Stimulated activated CD8-positive, alpha-beta memory T cell treated with anti-CD3 and anti-CD28 coated beads, Interleukin-15, amount 100 ng/mL, for 24 hours (primary cell): ENCODE results near the gene UBTF.

Experiments
- DNase-seq: peaks from one replicate; pipeline ENCODE4 v3.0.0-alpha.2; 2020; ENCODE audit warnings: low read depth

UBTF gene

DNA sequence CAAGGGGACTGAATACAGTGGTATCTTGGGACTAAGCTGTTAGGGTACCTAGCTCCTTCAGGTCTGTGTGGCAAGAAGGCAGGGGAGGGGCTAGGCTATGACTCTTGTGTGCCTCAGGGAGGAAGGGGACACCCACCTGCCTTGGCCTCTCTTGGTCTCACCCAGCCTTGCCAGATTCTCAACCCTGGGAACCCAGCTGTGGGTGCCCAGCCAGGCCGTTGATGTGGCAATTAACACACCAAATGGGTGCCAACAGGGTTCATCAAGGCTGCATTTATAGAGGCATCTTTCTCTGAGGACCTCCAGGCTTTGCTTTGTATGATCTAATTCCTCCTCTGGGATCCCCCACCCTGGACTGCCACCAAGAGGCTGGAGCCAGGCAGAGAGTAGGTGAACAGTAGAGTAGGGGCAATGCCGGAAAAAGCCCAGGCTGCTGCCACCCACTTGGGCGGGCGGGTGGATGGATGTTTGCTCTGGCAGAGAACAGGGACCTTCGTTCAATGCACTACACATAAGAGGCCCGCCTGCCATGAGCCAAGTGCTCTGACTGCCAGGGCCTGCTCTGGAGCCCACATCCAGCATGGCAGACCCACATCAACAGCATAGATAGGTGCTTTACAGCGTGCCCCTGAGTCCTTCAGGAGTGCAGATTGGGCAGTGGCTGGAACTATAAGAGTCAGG lies 52.2 kb downstream of the UBTF start:
- DNase-seq, result no peak

DNA sequence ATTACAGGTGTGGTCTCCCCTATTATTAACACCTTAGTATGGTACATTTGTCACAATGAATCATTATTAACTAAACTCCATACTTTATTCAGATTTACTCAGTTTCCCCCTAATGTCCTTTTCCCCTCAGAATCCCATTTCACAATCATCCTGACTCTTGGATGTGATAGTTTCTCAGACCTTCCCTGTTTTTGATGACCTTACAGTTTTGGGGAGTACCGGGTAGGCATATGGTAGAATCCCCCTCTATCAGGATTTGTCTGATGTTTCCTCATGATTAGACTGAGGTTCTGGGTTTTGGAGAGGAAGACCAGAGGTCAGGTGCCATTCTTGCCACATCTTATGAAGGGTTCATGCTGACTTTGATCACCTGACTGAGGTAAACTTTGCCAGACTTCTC lies 55.0 kb downstream of the UBTF start:
- no peak for DNase-seq

- no peak for DNase-seq
These were observed 59.8 kb downstream of the UBTF start for GRCh38 chr17:44159519-44160210.

DNA sequence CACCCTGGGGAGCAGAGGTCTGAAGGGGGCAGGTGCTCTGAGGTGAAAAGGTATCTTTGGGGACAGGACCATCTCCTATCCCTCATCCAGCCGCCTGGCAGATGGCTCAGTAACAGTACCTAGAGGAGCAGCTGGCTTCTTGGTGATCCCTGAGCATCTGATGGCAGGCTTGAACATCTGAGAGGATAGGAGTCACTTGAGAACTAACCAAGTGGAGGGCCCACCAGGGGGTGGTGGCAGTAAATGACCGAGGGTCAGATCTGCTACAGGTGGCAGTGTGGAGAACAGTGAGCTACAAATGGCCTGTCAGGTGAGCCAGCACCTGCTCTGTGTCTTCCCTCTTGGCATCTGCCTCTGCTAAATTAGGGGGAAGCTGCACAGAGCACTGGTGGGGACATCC lies 64.0 kb downstream of the UBTF start:
- DNase-seq, result no peak
